Pancreas (tissue), 10 donors: Measurements from ENCODE around the gene RTTN. TPM values are rescaled to one million over a fixed set of nuclear protein-coding genes. Genes with fewer than 3 reads are reported as not detected.

Source experiments
- ATAC-seq, 4 donors: fragments of 200-7000 bp; cut with Tn5 transposase; one replicate each; pipeline versions ENCODE4 v1.8.0 to v1.9.1; 2020; ENCODE audit warnings: mild to moderate bottlenecking in 4 of 4, moderate library complexity in 4 of 4
- DNase-seq, 6 donors: peaks; one replicate each; pipeline ENCODE4 v3.0.0-alpha.2; 2020
- FAIRE-seq: peaks from 2 replicates; lab custom pipeline; 2012; peaks lifted over from hg19 to GRCh38; lab: Jason Lieb, UNC
- H3K27ac ChIP-seq, 4 donors: fragments of 200-600 bp; sonication (generic); 1 replicate in 3 of 4; 2 replicates in 1 of 4; pipeline versions ENCODE4 v1.5.0 to v1.8.0; 2020
- H3K27me3 ChIP-seq, 4 donors: fragments of 200-600 bp; one replicate each; pipeline ENCODE4 v1.8.0; 2021
- H3K36me3 ChIP-seq, 3 donors: fragments of 200-600 bp; sonication (generic) in 1 of 3; one replicate each; pipeline versions ENCODE4 v1.5.0 to v1.8.0; 2020 to 2021
- H3K4me1 ChIP-seq, 3 donors: fragments of 200-600 bp; one replicate each; pipeline ENCODE4 v1.8.0; 2021
- H3K4me3 ChIP-seq, 4 donors: fragments of 200-600 bp; sonication (generic) in 2 of 4; one replicate each; pipeline versions ENCODE4 v1.5.0 to v1.8.0; 2020 to 2021
- H3K9me3 ChIP-seq, 4 donors: fragments of 200-600 bp; one replicate each; pipeline ENCODE4 v1.8.0; 2021
- WGBS, 2 donors: extraction: QIAGEN DNeasy Blood & Tissue Kit; methylation state at CpG; one replicate each; pipeline ENCODE4 v1.1.7; 2013; 5-methylcytosine and 5-hydroxymethylcytosine counted together
- intact Hi-C, 3 donors: fragments of 100-400 bp; cut with DNase I; formaldehyde crosslinking; loops; one replicate each; pipeline versions ENCODE4 v1.11.1 to v1.14.2; 2022
- polyA plus RNA-seq, 2 donors: library from polyadenylated mRNA; stranded (reverse); fragments of 200-250 nt; gene quantifications; one replicate each; pipeline ENCODE4 v1.2.3, GENCODE V29; 2013
- total RNA-seq, 6 donors: library from RNA; stranded (reverse); fragmentation: NEBNext Ultra II Directional in 4 of 6; extraction: Animal tissue kit (Norgen Biotek cat#: 25700) in 4 of 6; gene quantifications; one replicate each; pipeline versions ENCODE4 v1.2.1 to v1.2.4, GENCODE V29; 2021 to 2023
- TF ChIP-seq, protein P1 (sequence below), 4 donors: fragments of 200-600 bp; sonication (generic) in 3 of 4; IDR thresholded peaks; one replicate each; pipeline versions ENCODE4 v1.5.0 to v1.8.0; 2021; ENCODE audit warnings: antibody characterized with exemption in 4 of 4
- donor health status: healthy with polysubstance abuse.
- donor health status: DM: no; HTN: no; CAD: no; lungs with moderate emphysema.
- donor health status: DM: no; HTN: no; CAD: no.
- donor health status: control.
- donor health status: control.
- donor health status: Bipolar disorder and iron deficiency.
- donor health status: DM: yes; HTN: yes; CAD: no.
- donor health status: DM: no; HTN: no; CAD: no.
- donor health status: DM: no; HTN: no; CAD: no.
- donor health status: DM: yes; HTN: yes; CAD: no.

Gene RTTN
- total and polyA plus RNA-seq, 8 donors = 2.5 to 7.2 (median 4.5) TPM

- 92 to 93% methylated on average over 2 of the region's 2 CpGs for WGBS, 2 donors
- peak in 1 of 4 donors; percentile 53 for ATAC-seq
- Histone ChIP-seq H3K4me3 (no peak overlapping the region), H3K4me1 (no peaks in the 10 kb centered on the region), H3K27me3 (no peaks in the 10 kb centered on the region), H3K27ac (no peak overlapping the region), H3K9me3 (no peaks in the 10 kb centered on the region), H3K36me3 (no peaks in the 10 kb centered on the region)
- intact Hi-C loops = no loop called here
- no peak for FAIRE-seq
- TF ChIP-seq, protein P1, sequence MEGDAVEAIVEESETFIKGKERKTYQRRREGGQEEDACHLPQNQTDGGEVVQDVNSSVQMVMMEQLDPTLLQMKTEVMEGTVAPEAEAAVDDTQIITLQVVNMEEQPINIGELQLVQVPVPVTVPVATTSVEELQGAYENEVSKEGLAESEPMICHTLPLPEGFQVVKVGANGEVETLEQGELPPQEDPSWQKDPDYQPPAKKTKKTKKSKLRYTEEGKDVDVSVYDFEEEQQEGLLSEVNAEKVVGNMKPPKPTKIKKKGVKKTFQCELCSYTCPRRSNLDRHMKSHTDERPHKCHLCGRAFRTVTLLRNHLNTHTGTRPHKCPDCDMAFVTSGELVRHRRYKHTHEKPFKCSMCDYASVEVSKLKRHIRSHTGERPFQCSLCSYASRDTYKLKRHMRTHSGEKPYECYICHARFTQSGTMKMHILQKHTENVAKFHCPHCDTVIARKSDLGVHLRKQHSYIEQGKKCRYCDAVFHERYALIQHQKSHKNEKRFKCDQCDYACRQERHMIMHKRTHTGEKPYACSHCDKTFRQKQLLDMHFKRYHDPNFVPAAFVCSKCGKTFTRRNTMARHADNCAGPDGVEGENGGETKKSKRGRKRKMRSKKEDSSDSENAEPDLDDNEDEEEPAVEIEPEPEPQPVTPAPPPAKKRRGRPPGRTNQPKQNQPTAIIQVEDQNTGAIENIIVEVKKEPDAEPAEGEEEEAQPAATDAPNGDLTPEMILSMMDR (IDR thresholded peaks at IDR 0.05) = no peak
- DNase-seq = no peak
Measured at GRCh38 chr18:70046207-70046606, 159.3 kb downstream of the RTTN start.

GRCh38 chr18:70044632-70045031 lies 160.9 kb downstream of the RTTN start:
- 67 to 69% methylated on average over 4 of the region's 4 CpGs for WGBS, 2 donors
- ATAC-seq (peak in 1 of 4 donors; percentile 29), DNase-seq (no peak), FAIRE-seq (no peak)
- no peaks in the 10 kb centered on the region for H3K4me1 ChIP-seq
- H3K4me3 ChIP-seq = no peak overlapping the region
- no peak overlapping the region for H3K27ac ChIP-seq
- no peaks in the 10 kb centered on the region for H3K27me3 ChIP-seq
- H3K36me3 ChIP-seq = no peaks in the 10 kb centered on the region
- H3K9me3 ChIP-seq = no peaks in the 10 kb centered on the region
- TF ChIP-seq, protein P1 (IDR thresholded peaks at IDR 0.05) = no peak
- intact Hi-C loops = no loop called here

DNA sequence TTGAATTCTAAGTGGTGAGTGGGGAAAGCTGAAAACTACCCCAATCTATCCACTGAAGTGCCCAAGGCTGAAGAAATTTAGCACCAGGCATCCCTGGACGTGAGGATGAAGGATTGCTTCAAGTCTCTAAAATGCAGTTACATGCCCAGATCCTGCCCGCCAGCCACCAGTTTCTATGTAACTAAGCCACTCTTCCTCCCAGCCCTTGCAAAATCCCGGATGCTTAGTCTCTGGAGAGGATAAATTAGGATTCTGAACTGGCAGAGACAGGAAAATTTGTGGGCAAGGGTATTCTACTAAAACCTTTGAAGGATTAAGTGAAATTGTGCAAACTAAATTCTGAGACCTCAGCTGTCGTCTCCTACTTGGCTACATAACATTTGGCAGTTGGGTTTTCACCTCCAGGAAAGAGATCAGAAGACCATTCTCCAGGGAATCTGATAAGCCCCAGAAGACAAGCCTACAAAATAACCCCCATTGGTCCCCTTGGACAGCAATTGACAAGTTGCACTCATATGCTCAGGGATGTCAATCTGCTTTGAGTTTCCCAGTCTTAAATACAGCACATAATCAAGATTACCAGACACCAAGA lies 163.9 kb downstream of the RTTN start:
- Histone ChIP-seq H3K4me1 (no peaks in the 10 kb centered on the region), H3K9me3 (no peaks in the 10 kb centered on the region), H3K27ac (no peak overlapping the region), H3K36me3 (no peaks in the 10 kb centered on the region), H3K4me3 (no peak overlapping the region), H3K27me3 (no peaks in the 10 kb centered on the region)
- ATAC-seq (no peak), FAIRE-seq (no peak), DNase-seq (no peak)
- TF ChIP-seq, protein P1 (IDR thresholded peaks at IDR 0.05) = no peak
- WGBS, 2 donors = 89 to 94% methylated on average over 4 of the region's 4 CpGs
- intact Hi-C loops = no loop called here

DNA sequence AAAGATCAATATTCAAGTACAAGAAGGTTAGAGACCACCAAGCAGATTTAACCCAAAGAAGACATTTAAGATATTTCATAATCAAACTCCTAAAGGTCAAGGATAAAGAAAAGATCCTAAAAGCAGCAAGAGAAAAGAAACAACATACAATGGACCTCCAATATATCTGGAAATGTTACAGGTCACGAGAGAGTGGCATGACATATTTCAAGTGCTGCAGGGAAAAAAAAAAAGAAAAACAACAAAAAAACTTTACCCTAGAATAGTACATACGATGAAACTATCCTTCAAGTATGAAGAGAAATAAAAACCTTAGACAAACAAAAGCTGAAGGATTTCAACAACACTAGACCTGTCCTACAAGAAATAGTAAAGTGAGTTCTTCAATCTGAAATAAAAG lies 166.3 kb downstream of the RTTN start:
- Histone ChIP-seq H3K27me3 (no peaks in the 10 kb centered on the region), H3K36me3 (no peaks in the 10 kb centered on the region), H3K27ac (no peak overlapping the region), H3K4me3 (no peak overlapping the region), H3K4me1 (no peaks in the 10 kb centered on the region), H3K9me3 (no peaks in the 10 kb centered on the region)
- DNase-seq (no peak), ATAC-seq (no peak), FAIRE-seq (no peak)
- TF ChIP-seq, protein P1 (IDR thresholded peaks at IDR 0.05) = no peak
- WGBS, 2 donors = 89 to 90% methylated on average over 2 of the region's 2 CpGs
- intact Hi-C loops = no loop called here

GRCh38 chr18:70037431-70038061 lies 167.9 kb downstream of the RTTN start:
- Histone ChIP-seq H3K4me1 (no peaks in the 10 kb centered on the region), H3K36me3 (no peaks in the 10 kb centered on the region), H3K27me3 (no peaks in the 10 kb centered on the region), H3K9me3 (no peaks in the 10 kb centered on the region), H3K27ac (no peak overlapping the region), H3K4me3 (no peak overlapping the region)
- TF ChIP-seq, protein P1 (IDR thresholded peaks at IDR 0.05) = no peak
- ATAC-seq (no peak), DNase-seq (no peak), FAIRE-seq (no peak)
- 88 to 89% methylated on average over 6 of the region's 6 CpGs for WGBS, 2 donors
- intact Hi-C loops = no loop called here
